ENCODE measurements around the gene ZNF680.
"Not testable (repeated sequence)": the region's sequence is repeated elsewhere in the genome, so short reads cannot be mapped to it uniquely, and the experiment has no call there.

ZNF680 gene

GRCh38 chr7:64562626-64563278, at the start of gene ZNF680:
Gene ZNF680 (minus strand): TSS chr7:64563071. CDS start chr7:64562954, 117 bp downstream.
- DNase-seq (ENCODE audit: low read depth) = peak; percentile 62

GRCh38 chr7:64612452-64612851, 49.6 kb upstream of the ZNF680 start:
- no peak for DNase-seq (ENCODE audit: low read depth)

- no peak for DNase-seq (ENCODE audit: low read depth)
Observed at GRCh38 chr7:64611717-64612116, 48.8 kb upstream of the ZNF680 start.

- no peak for DNase-seq (ENCODE audit: low read depth)
Observed at GRCh38 chr7:64610997-64611396, 48.1 kb upstream of the ZNF680 start.

- DNase-seq (ENCODE audit: low read depth) = no peak
Observed at GRCh38 chr7:64608116-64608910, 45.4 kb upstream of the ZNF680 start.

GRCh38 chr7:64606385-64606784, 43.5 kb upstream of the ZNF680 start:
- no peak for DNase-seq (ENCODE audit: low read depth)

- no peak for DNase-seq (ENCODE audit: low read depth)
Observed at GRCh38 chr7:64603271-64603670, 40.4 kb upstream of the ZNF680 start.

GRCh38 chr7:64602518-64602917, 39.6 kb upstream of the ZNF680 start:
- no peak for DNase-seq (ENCODE audit: low read depth)

GRCh38 chr7:64602086-64602485, 39.2 kb upstream of the ZNF680 start:
- DNase-seq (ENCODE audit: low read depth) = no peak

GRCh38 chr7:64599359-64599758, 36.5 kb upstream of the ZNF680 start:
- DNase-seq (ENCODE audit: low read depth) = no peak

- DNase-seq (ENCODE audit: low read depth) = no peak
Observed at GRCh38 chr7:64590971-64591370, 28.1 kb upstream of the ZNF680 start.

GRCh38 chr7:64581926-64582894, 19.3 kb upstream of the ZNF680 start:
- no peak for DNase-seq (ENCODE audit: low read depth)

GRCh38 chr7:64581391-64581790, 18.5 kb upstream of the ZNF680 start:
- DNase-seq (ENCODE audit: low read depth) = no peak

GRCh38 chr7:64574540-64575099, 11.7 kb upstream of the ZNF680 start:
- no peak for DNase-seq (ENCODE audit: low read depth)

- DNase-seq (ENCODE audit: low read depth) = not testable (repeated sequence)
Observed at GRCh38 chr7:64570284-64570605, 7.4 kb upstream of the ZNF680 start.

GRCh38 chr7:64569372-64570283, 6.8 kb upstream of the ZNF680 start:
- DNase-seq (ENCODE audit: low read depth) = not testable (repeated sequence)

GRCh38 chr7:64562256-64562625, 630 bp downstream of the ZNF680 start:
- DNase-seq (ENCODE audit: low read depth) = no peak

GRCh38 chr7:64559206-64559605, 3.7 kb downstream of the ZNF680 start:
- DNase-seq (ENCODE audit: low read depth) = no peak

GRCh38 chr7:64558781-64559180, 4.1 kb downstream of the ZNF680 start:
- DNase-seq (ENCODE audit: low read depth) = no peak

- no peak for DNase-seq (ENCODE audit: low read depth)
Observed at GRCh38 chr7:64558323-64558705, 4.6 kb downstream of the ZNF680 start.
